Adipose tissue (tissue), 3 donors: ENCODE results near the gene TMEM203. TPM values are rescaled to one million over a fixed set of nuclear protein-coding genes. Genes with fewer than 3 reads are reported as not detected.

Experiments
- H3K27ac ChIP-seq: one replicate; pipeline ENCODE4 v1.5.1; 2013; ENCODE audit warnings: low read depth, low read length
- WGBS, 3 donors: extraction: QIAGEN DNeasy Blood & Tissue Kit; methylation state at CpG; one replicate each; pipeline ENCODE4 v1.1.7; 2013; 5-methylcytosine and 5-hydroxymethylcytosine counted together
- polyA plus RNA-seq, 3 donors: library from polyadenylated mRNA; stranded (reverse); fragments of 200-250 nt; gene quantifications; one replicate each; pipeline ENCODE4 v1.2.3, GENCODE V29; 2013
- donor health status: healthy with polysubstance abuse.
- donor health status: Bipolar disorder and iron deficiency.
- donor health status: healthy.

TMEM203 gene
- polyA plus RNA-seq, 3 donors = 16.8 to 23.5 (median 22.8) TPM

DNA sequence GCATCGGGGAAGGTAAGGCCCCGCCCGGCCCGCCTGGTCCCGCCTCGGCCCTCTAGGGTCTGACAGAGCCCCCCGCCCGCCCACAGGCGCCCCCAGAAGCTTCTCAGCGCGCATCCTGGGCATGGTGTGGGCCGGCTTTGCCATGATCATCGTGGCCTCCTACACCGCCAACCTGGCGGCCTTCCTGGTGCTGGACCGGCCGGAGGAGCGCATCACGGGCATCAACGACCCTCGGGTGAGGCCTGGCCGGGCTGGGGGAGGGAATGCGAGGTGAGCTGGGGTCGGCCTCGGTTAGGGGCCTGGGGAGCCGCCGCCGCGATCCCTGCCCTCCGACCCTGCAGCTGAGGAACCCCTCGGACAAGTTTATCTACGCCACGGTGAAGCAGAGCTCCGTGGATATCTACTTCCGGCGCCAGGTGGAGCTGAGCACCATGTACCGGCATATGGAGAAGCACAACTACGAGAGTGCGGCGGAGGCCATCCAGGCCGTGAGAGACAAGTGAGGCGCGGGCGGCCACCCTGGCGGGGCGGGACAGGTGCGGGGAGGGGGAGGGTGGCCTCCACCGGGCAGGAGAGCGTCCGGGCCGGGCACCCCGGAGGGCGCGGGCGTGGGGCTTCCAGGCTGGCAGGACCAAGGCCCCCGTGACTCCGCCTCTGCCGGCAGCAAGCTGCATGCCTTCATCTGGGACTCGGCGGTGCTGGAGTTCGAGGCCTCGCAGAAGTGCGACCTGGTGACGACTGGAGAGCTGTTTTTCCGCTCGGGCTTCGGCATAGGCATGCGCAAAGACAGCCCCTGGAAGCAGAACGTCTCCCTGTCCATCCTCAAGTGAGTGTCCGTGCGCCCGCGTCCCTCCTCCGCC, 42.7 kb downstream of the TMEM203 start:
- WGBS, 3 donors = 2 to 8% (median 7%) methylated on average over 73 to 74 of the region's 74 CpGs
- no peak overlapping the region for H3K27ac ChIP-seq

DNA sequence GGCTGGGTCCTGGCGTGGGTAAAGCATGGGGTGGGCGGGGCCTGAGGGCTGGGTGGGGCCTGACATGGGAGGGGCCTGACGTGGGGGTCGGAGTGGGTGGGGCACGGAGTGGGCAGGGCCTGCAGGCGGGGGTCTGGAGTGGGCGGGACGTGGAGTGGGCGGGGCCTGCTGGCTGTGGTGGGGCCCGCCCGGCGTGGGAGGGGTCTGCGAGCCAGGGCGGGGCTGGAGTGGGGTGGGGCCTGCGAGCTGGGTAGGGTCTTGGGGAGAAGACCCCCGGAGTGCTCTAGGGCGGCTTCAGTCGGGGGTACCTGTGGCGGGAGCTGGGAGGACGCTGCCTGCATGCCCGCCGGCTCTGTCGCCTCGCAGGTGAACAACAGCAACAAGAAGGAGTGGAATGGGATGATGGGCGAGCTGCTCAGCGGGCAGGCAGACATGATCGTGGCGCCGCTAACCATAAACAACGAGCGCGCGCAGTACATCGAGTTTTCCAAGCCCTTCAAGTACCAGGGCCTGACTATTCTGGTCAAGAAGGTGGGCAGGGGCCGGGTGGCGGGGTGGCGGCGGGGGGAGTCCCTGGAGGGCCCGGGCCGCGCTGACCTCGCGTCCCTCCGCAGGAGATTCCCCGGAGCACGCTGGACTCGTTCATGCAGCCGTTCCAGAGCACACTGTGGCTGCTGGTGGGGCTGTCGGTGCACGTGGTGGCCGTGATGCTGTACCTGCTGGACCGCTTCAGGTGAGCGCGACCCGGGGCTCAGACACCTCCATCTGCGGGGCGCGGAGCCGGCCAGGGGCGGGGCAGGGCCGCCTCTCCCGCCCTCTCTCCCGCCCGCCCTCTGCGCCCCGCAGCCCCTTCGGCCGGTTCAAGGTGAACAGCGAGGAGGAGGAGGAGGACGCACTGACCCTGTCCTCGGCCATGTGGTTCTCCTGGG, 43.6 kb downstream of the TMEM203 start:
- no peak overlapping the region for H3K27ac ChIP-seq
- WGBS, 3 donors = 6 to 9% (median 7%) methylated on average over 50 to 68 of the region's 71 CpGs

DNA sequence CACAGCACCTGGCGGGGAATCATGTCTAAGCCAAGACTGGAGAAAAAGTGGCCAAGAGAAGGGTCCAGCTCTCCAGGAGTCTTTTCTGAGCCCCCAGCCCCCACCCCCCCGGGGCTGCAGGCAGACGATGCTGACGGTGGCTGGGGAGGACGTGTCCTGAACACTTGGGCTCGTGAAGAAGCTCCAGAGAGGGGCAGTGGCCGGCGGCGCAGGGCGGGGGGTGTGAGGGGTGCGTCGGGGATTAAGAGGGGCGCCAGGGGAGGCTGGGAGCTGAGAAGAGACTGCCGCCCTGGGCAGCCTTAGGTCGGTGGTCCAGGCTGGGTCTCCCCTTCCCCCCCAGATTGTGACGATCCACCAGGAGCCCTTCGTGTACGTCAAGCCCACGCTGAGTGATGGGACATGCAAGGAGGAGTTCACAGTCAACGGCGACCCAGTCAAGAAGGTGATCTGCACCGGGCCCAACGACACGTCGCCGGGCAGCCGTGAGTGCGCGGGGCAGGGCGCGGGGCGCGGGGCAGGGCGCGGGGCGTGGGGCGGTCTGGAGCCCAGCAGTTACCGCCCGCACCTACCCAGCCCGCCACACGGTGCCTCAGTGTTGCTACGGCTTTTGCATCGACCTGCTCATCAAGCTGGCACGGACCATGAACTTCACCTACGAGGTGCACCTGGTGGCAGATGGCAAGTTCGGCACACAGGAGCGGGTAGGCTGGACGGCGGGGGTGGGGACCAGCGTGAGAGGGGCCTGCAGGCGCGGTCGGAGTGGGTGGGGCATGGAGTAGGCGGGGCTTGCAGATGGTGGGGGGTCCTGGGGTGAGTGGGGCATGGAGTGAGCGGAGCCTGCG, 44.5 kb downstream of the TMEM203 start:
- WGBS, 3 donors = 28 to 37% (median 34%) methylated on average over 52 to 55 of the region's 56 CpGs
- no peak overlapping the region for H3K27ac ChIP-seq

DNA sequence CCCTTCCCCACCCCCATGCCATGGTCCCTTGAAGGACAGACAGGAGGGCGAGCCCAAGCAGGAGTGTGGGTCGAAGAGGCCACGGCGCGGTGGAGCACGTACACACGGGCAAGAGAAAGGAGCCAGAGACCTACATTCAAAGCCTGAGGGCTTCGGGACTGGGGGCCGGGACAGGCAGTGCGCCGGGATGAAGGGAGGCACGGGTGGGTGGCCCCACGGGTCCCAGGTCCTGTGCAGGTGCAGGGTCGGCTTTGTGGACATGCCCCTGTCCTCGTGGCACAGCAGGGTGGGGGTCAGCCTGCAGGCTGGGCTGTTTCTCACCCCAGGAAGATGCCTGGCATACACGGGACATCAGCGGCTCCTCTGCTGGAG, 45.4 kb downstream of the TMEM203 start:
- no peak overlapping the region for H3K27ac ChIP-seq
- WGBS, 3 donors = 64 to 66% (median 65%) methylated on average over 17 of the region's 17 CpGs

DNA sequence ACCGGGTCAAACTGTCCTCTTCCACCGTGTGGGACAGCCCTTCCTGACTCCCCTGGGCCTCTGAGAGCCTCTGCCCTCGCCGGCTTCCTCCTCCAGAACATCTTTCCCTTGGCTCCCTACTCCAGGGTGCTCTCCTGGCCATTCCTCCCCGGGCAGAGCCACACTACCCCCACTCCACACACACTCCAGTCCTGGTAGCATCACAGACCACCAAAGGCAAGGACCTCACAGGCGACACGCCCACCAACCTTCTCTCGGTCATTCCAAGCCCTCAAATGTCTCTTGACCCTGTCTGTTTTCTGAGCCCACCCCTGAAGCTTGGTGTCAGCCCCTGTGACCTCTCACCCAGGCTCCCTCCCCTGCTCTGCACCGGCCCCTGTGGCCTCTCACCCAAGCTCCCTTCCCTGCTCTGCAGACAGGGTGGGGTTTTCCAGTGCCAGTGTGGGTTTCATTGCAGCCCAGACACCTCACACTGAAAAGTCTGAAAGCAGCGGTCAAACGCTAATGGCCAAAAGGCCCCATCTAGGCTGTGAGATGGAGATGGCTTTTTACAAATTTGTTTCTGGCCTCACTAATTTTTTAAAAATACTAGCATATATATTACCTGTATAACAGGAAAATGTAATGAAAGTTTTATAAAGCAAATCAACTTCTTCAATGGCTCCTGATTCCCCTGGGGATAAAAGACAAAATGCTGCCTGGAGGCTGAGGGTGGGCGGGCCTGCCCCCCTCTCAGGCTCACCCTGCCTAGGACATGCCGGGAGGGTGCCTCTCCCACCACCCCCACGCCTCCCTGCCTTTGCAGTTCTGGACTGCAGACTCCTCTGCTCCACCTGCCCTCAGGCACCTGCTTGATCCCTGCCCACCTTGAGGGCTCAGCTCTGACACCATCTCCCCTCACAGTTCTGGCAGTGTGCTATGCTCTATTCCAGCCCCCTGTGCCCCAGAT, 46.1 kb downstream of the TMEM203 start:
- WGBS, 3 donors = 36 to 40% (median 38%) methylated on average over 13 to 14 of the region's 14 CpGs
- H3K27ac ChIP-seq = no peak overlapping the region

DNA sequence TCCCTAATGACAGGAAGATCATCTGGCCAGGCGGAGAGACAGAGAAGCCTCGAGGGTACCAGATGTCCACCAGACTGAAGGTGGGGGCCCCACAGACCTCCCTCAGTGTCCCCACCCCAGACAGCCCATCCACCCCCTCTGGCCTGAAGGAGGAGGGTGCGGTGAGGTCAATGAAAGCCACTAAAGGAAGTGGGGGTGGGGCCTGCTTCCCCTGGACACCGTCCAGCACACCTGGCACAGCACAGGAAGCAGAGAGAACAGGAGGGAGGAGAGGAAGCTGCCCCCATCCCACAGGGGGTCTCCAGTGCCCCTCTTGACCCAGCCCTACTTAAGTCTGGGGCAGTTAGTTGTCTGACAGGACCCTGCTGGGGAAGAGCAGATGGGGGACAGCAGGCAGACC, 46.8 kb downstream of the TMEM203 start:
- H3K27ac ChIP-seq = no peak overlapping the region

DNA sequence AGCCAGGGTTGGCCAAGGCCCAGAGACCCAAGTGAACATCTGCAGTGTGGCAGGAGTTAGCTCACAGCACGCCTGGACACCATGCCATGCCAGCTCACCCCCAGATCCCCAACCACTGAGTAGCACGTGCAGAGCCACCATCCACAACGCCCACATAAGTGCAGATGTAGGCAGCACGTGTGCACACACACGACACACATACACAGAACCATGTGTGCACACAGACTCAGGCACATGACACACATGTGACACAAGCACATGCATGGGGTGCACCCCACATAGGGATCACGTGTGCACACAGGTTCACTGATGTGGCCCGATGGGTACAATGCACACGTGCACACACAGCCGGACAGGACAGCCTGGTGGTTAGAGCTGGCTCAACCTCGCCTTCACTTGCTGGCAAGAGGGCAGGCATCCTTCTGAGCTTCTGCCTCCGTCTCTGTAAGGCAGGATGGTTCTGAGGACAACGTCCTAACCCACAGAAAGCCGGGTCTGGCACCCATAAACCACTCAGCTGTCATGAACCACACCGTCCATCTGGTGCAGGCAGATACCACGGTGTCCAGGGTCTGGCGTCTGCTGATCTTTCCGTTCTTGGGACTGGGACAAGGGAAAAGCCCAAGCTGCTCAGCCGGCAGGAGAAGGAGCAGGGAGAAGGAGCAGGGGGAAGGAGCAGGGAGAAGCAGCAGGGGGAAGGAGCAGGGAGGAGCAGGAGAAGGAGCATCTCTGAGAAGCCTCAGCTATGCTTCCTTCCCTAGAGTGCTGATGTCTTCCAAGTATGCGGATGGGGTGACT, 47.6 kb downstream of the TMEM203 start:
- no peak overlapping the region for H3K27ac ChIP-seq
- 50 to 63% (median 63%) methylated on average over 19 of the region's 19 CpGs for WGBS, 3 donors

More for the DNA sequence above, 46.8 kb downstream of the TMEM203 start:
- 21 to 35% (median 23%) methylated on average over 4 of the region's 4 CpGs for WGBS, 3 donors

DNA sequence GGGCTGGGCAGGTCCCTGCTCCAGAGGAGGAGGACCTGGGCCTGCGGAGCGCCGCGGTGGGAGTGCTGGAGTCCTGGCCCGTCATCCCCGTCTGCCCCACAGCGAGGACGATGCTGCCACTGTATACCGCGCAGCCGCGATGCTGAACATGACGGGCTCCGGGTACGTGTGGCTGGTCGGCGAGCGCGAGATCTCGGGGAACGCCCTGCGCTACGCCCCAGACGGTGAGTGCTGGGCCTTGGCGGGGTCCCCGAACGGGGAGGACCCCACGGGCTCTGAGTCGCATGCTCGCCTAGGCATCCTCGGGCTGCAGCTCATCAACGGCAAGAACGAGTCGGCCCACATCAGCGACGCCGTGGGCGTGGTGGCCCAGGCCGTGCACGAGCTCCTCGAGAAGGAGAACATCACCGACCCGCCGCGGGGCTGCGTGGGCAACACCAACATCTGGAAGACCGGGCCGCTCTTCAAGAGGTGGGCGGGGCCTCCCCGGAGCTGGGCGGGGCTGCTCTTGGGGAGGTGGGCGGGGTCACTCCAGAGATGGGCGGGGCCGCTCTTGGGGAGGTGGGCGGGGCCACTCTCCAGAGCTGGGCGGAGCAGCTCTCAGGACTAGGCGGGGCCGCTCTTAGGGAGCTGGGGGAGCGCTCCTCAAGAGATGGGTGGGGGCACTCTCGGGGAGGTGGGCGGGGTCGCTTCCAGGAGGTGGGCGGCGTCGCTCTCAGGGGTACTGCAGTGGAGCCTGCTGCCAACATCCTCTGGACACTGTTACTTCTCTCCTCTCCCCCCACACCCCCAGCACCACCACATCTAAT, 48.7 kb downstream of the TMEM203 start:
- 3 to 4% (median 4%) methylated on average over 55 to 65 of the region's 65 CpGs for WGBS, 3 donors
- H3K27ac ChIP-seq = no peak overlapping the region

Other genes starting within 250 kb of the TMEM203 start
- gene PTGDS, start 228.1 kb downstream of the TMEM203 start, polyA plus RNA-seq = 100 to 1,000 TPM in 1 of 3 donors, 10 to 100 TPM in 2; 22.4 to 185 (median 74.9) TPM
- gene LCNL1, start 222.7 kb downstream of the TMEM203 start, polyA plus RNA-seq = under 1 TPM in 2 of 3 donors, not detected in 1; 0.10 to 0.45 TPM
- 10 to 100 TPM; 34.1 to 51.5 (median 49.1) TPM for gene PAXX, start 213.2 kb downstream of the TMEM203 start, polyA plus RNA-seq
- gene CLIC3, start 209.1 kb downstream of the TMEM203 start, polyA plus RNA-seq = 1 to 10 TPM in 2 of 3 donors, under 1 TPM in 1; 0.33 to 3.0 (median 3.0) TPM
- 10 to 100 TPM; 15.8 to 42.9 (median 33.1) TPM for gene ABCA2, start 177.4 kb downstream of the TMEM203 start, polyA plus RNA-seq
- gene FUT7, start 173.6 kb downstream of the TMEM203 start, polyA plus RNA-seq = 1 to 10 TPM in 2 of 3 donors, under 1 TPM in 1; 0.10 to 1.5 (median 1.1) TPM
- gene NPDC1, start 159.5 kb downstream of the TMEM203 start, polyA plus RNA-seq = 100 to 1,000 TPM in 2 of 3 donors, 10 to 100 TPM in 1; 45.3 to 213 (median 113) TPM
- 1 to 10 TPM in 2 of 3 donors, under 1 TPM in 1; 0.61 to 1.6 (median 1.3) TPM for gene ENTPD2, start 151.6 kb downstream of the TMEM203 start, polyA plus RNA-seq
- under 1 TPM; 0.11 to 0.34 (median 0.18) TPM for gene SAPCD2, start 135.1 kb downstream of the TMEM203 start, polyA plus RNA-seq
- 1 to 10 TPM; 3.8 to 9.0 (median 6.0) TPM for gene UAP1L1, start 128.1 kb downstream of the TMEM203 start, polyA plus RNA-seq
- 10 to 100 TPM; 25.8 to 41.6 (median 31.2) TPM for gene MAN1B1, start 118.7 kb downstream of the TMEM203 start, polyA plus RNA-seq
- 100 to 1,000 TPM; 132 to 152 (median 140) TPM for gene DPP7, start 90.9 kb downstream of the TMEM203 start, polyA plus RNA-seq
- under 1 TPM in 1 of 3 donors, not detected in 2; 0.26 TPM for gene GRIN1, start 66.5 kb downstream of the TMEM203 start, polyA plus RNA-seq
- gene LRRC26, start 35.6 kb downstream of the TMEM203 start, polyA plus RNA-seq = under 1 TPM in 2 of 3 donors, not detected in 1; 0.40 to 0.47 TPM
- not detected for gene TMEM210, start 33.6 kb downstream of the TMEM203 start, polyA plus RNA-seq
- 10 to 100 TPM; 27.5 to 39.9 (median 38.6) TPM for gene ANAPC2, start 17.1 kb downstream of the TMEM203 start, polyA plus RNA-seq
- 100 to 1,000 TPM in 1 of 3 donors, 10 to 100 TPM in 2; 70.9 to 103 (median 98.2) TPM for gene SSNA1, start 17.0 kb downstream of the TMEM203 start, polyA plus RNA-seq
- gene TPRN, start 4.9 kb downstream of the TMEM203 start, polyA plus RNA-seq = 10 to 100 TPM in 1 of 3 donors, 1 to 10 TPM in 2; 4.3 to 67.8 (median 4.5) TPM
- 1 to 10 TPM; 4.9 to 8.4 (median 8.2) TPM for gene NDOR1, start 52 bp upstream of the TMEM203 start, polyA plus RNA-seq
- gene RNF208, start 16.6 kb upstream of the TMEM203 start, polyA plus RNA-seq = 1 to 10 TPM; 2.8 to 4.0 (median 3.5) TPM
- under 1 TPM in 2 of 3 donors, not detected in 1; 0.20 to 0.88 TPM for gene CYSRT1, start 19.5 kb upstream of the TMEM203 start, polyA plus RNA-seq
- gene RNF224, start 21.9 kb upstream of the TMEM203 start, polyA plus RNA-seq = under 1 TPM in 1 of 3 donors, not detected in 2; 0.18 TPM
- under 1 TPM in 2 of 3 donors, not detected in 1; 0.04 to 0.06 TPM for gene SLC34A3, start 25.3 kb upstream of the TMEM203 start, polyA plus RNA-seq
- 100 to 1,000 TPM in 2 of 3 donors, 10 to 100 TPM in 1; 88.8 to 317 (median 145) TPM for gene TUBB4B, start 35.6 kb upstream of the TMEM203 start, polyA plus RNA-seq
- under 1 TPM in 1 of 3 donors, not detected in 2; 0.16 TPM for gene STPG3, start 45.6 kb upstream of the TMEM203 start, polyA plus RNA-seq
- gene NELFB, start 49.7 kb upstream of the TMEM203 start, polyA plus RNA-seq = 10 to 100 TPM; 36.1 to 38.9 (median 37.9) TPM
- gene TOR4A, start 72.1 kb upstream of the TMEM203 start, polyA plus RNA-seq = 1 to 10 TPM; 2.1 to 5.8 (median 5.5) TPM
- 1 to 10 TPM; 2.3 to 5.9 (median 3.8) TPM for gene NRARP, start 96.6 kb upstream of the TMEM203 start, polyA plus RNA-seq
- 10 to 100 TPM in 2 of 3 donors, 1 to 10 TPM in 1; 7.6 to 38.5 (median 14.0) TPM for gene EXD3, start 217.5 kb upstream of the TMEM203 start, polyA plus RNA-seq
- gene NOXA1, start 217.7 kb upstream of the TMEM203 start, polyA plus RNA-seq = 1 to 10 TPM; 2.0 to 6.8 (median 3.1) TPM
- gene ENTPD8, start 235.7 kb upstream of the TMEM203 start, polyA plus RNA-seq = 1 to 10 TPM in 1 of 3 donors, under 1 TPM in 1, not detected in 1; 0.66 to 1.1 TPM